GM20000 (cell line): ENCODE results near the gene PXDN.

Source experiments
- DNase-seq: peaks from one replicate; pipeline ENCODE4 v3.0.0; 2012; ENCODE audit warnings: low spot score
- CTCF ChIP-seq: IDR thresholded peaks from 2 replicates; pipeline ENCODE4 v1.5.1; 2012; ENCODE audit warnings: mild to moderate bottlenecking, control low read depth; ENCODE audit errors: extremely low read depth, missing control alignments

PXDN gene

GRCh38 chr2:1790473-1790872 lies 46.2 kb upstream of the PXDN start:
- DNase-seq: no peak
- no peak for TF ChIP-seq CTCF

- DNase-seq: no peak
- TF ChIP-seq CTCF: no peak
Measured at GRCh38 chr2:1789610-1790009, 45.3 kb upstream of the PXDN start.

DNA sequence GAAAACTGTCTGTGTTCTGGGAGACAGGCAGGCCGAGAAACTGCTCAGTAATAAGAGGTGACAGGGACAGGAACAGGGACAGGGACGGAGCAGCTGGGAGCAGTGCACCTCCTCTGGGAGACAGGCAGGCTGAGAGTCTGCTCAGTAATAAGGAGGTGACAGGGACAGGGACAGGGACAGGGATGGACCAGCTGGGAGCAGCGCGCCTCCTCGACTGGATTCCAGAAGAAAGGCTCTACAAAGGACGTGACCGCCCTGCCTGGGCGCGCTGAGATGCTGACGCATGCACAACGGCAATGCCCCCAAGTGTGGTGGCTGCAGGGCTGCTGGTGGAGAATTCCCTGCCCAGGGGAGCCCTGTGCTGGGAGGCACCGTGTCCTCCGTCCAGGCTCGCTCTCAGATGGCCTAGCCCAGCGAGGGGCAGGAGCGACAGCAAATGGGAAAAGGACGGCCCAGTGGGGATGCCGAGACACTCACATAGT lies 44.2 kb upstream of the PXDN start:
- DNase-seq: no peak
- TF ChIP-seq CTCF: no peak

DNA sequence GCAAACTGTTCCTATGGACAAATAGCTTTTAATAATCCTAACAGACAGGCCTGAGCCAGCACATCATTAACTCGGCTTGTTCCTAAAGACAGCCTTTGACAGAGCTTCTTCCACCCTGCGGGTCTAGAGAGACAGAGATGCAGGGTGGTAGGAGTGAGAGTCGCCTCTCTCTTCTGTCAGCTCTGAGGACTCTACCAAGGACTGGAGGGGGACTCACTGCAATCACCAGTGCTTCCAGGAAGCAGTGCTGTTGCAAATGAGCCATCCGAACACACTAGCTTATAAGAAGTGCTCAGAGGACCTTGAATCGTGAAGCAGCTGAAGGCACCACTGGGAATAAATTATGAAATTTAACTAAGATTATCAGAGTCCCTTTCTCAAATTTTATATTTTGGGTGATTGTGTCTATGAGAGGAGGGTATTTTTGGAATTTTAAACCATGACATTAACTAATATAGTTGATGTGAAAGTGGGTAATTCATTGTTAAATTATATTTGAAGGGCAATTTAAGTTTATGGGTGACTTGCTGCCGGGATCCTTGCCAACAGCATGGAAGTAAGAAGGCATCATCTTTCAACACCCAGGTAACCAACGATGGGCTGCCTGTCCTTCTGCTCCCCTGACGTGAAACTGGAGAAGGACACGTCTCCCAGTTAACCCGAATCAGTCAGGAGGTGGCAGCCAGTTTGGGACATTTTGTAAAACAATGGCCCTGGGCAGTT lies 43.6 kb upstream of the PXDN start:
- TF ChIP-seq CTCF: no peak
- DNase-seq: no peak

- no peak for DNase-seq
- TF ChIP-seq CTCF: no peak
Measured at GRCh38 chr2:1784986-1785617, 40.8 kb upstream of the PXDN start.

- DNase-seq: no peak
- no peak for TF ChIP-seq CTCF
Measured at GRCh38 chr2:1784087-1784486, 39.8 kb upstream of the PXDN start.

DNA sequence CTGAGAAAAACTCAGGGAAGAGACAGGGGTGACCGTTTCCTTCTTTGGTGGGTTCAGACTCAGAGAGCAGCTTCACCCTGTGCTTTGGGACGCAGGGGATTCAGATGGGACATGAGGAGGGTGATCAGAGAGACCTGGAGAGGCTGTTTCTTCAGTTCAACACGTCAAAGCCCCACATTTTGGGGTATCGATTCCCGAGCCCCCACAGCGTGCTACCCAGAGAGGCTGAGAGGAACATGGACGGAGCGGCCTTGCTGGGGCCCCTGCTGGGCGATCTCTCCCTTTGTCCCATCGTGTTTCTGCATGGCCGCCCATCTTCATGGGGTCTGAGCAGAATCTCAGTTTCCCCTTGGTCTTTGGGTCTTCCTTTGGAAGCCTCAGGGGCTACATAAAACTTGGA lies 38.2 kb upstream of the PXDN start:
- DNase-seq: no peak

More for the DNA sequence above, 38.2 kb upstream of the PXDN start:
- no peak for TF ChIP-seq CTCF
